Neural cell (in vitro differentiated cells): ENCODE results near the gene CCDC28A. TPM values are rescaled to one million over a fixed set of nuclear protein-coding genes. Genes with fewer than 3 reads are reported as not detected.
"Not testable (repeated sequence)": the region's sequence is repeated elsewhere in the genome, so short reads cannot be mapped to it uniquely, and the experiment has no call there.

Experiments used
- H2AFZ ChIP-seq: fragments of 200-600, 300-800 bp; sonication (generic), shearing (Covaris generic); 2 replicates; pipeline ENCODE4 v1.6.0; 2014; ENCODE audit warnings: low read depth, mild to moderate bottlenecking, antibody characterized with exemption, low read length, moderate library complexity
- H3F3A ChIP-seq: fragments of 200-600 bp; shearing (Covaris generic); 2 replicates; pipeline ENCODE4 v1.6.1; 2016; ENCODE audit warnings: mild to moderate bottlenecking, moderate library complexity, mixed read lengths, antibody characterized with exemption, low read length; ENCODE audit not compliant: insufficient read depth, poor library complexity, severe bottlenecking
- H3K27ac ChIP-seq: fragments of 200-600, 300-800 bp; sonication (generic), shearing (Covaris generic); 2 replicates; pipeline ENCODE4 v1.5.1; 2014; ENCODE audit warnings: mild to moderate bottlenecking, low read length, moderate library complexity
- H3K27me3 ChIP-seq: fragments of 300-800, 200-600 bp; sonication (generic), shearing (Covaris generic); 2 replicates; pipeline ENCODE4 v1.6.0; 2014; ENCODE audit warnings: mild to moderate bottlenecking, low read depth, low read length, moderate library complexity; ENCODE audit not compliant: insufficient read depth
- H3K36me3 ChIP-seq: fragments of 300-800, 200-600 bp; sonication (generic), shearing (Covaris generic); 2 replicates; pipeline ENCODE4 v1.5.1; 2014; ENCODE audit warnings: mild to moderate bottlenecking, antibody characterized with exemption, low read length, moderate library complexity; ENCODE audit not compliant: insufficient read depth
- H3K4me2 ChIP-seq: fragments of 300-800, 200-600 bp; sonication (generic), shearing (Covaris generic); 2 replicates; pipeline ENCODE4 v1.6.0; 2014; ENCODE audit warnings: mild to moderate bottlenecking, low read length
- H3K4me3 ChIP-seq: fragments of 300-800, 200-600 bp; sonication (generic), shearing (Covaris generic); 2 replicates; pipeline ENCODE4 v1.5.1; 2014; ENCODE audit warnings: mild to moderate bottlenecking, low read length, moderate library complexity
- H3K79me2 ChIP-seq: fragments of 200-600 bp; shearing (Covaris generic); replicated peaks from 2 replicates; pipeline ENCODE4 v1.6.0; 2014; ENCODE audit warnings: mild to moderate bottlenecking, low read length, moderate library complexity; ENCODE audit not compliant: insufficient read depth
- H3K9ac ChIP-seq: fragments of 300-800, 200-600 bp; sonication (generic), shearing (Covaris generic); 2 replicates; pipeline ENCODE4 v1.6.1; 2016; ENCODE audit warnings: mild to moderate bottlenecking, low read length, mixed read lengths
- H3K9me2 ChIP-seq: fragments of 200-600 bp; shearing (Covaris generic); 2 replicates; pipeline ENCODE4 v1.6.1; 2016; ENCODE audit warnings: mild to moderate bottlenecking, low read length, mixed read lengths; ENCODE audit not compliant: insufficient read depth
- H3K9me3 ChIP-seq: fragments of 200-600, 300-800 bp; sonication (generic), shearing (Covaris generic); 2 replicates; pipeline ENCODE4 v1.6.1; 2016; ENCODE audit warnings: mild to moderate bottlenecking, mixed run types, low read length, moderate library complexity, mixed read lengths
- H4K20me1 ChIP-seq: fragments of 200-600 bp; shearing (Covaris generic); 2 replicates; pipeline ENCODE4 v1.6.1; 2016; ENCODE audit warnings: mild to moderate bottlenecking, mixed run types; ENCODE audit not compliant: insufficient read depth
- EP300 ChIP-seq: fragments of 450-650 bp; conservative IDR thresholded peaks from 2 replicates; pipeline ENCODE4 v1.6.1; 2014; ENCODE audit warnings: antibody characterized with exemption, mild to moderate bottlenecking, moderate library complexity; ENCODE audit not compliant: poor library complexity, severe bottlenecking
- EZH2 ChIP-seq: fragments of 200-600, 300-800 bp; shearing (Covaris generic), sonication (generic); IDR thresholded peaks from 2 replicates; pipeline ENCODE4 v1.6.1; 2014; ENCODE audit warnings: antibody characterized with exemption, low read length, borderline replicate concordance, mild to moderate bottlenecking; ENCODE audit not compliant: insufficient read depth, poor library complexity, severe bottlenecking
- MXI1 ChIP-seq: fragments of 450-650 bp; conservative IDR thresholded peaks from 2 replicates; pipeline ENCODE4 v1.6.1; 2014; ENCODE audit warnings: antibody characterized with exemption, mild to moderate bottlenecking; ENCODE audit not compliant: poor library complexity, severe bottlenecking
- POLR2AphosphoS5 ChIP-seq: IDR thresholded peaks from 2 replicates; pipeline ENCODE4 v1.6.1; 2012
- RAD21 ChIP-seq: fragments of 450-650 bp; conservative IDR thresholded peaks from 2 replicates; pipeline ENCODE4 v1.6.1; 2014; ENCODE audit warnings: antibody characterized with exemption, mild to moderate bottlenecking, moderate library complexity
- SMC3 ChIP-seq: fragments of 450-650 bp; conservative IDR thresholded peaks from 2 replicates; pipeline ENCODE4 v1.6.1; 2014; ENCODE audit warnings: antibody characterized with exemption, mild to moderate bottlenecking, moderate library complexity; ENCODE audit not compliant: poor library complexity
- TAF1 ChIP-seq: IDR thresholded peaks from 2 replicates; pipeline ENCODE4 v1.6.1; 2012; ENCODE audit warnings: low read depth
- polyA plus RNA-seq: library from polyadenylated mRNA; depleted of rRNA; stranded (reverse); fragments of >200 nt; gene quantifications from 2 replicates; pipeline ENCODE4 v1.2.3, GENCODE V29; 2014
- TF ChIP-seq, protein P1 (sequence below): IDR thresholded peaks from 2 replicates; pipeline ENCODE4 v1.6.1; 2012; ENCODE audit warnings: borderline replicate concordance
- TF ChIP-seq, protein P2 (sequence below): fragments of 450-650 bp; IDR thresholded peaks from 2 replicates; pipeline ENCODE4 v1.5.1; 2014; ENCODE audit warnings: antibody characterized with exemption, mild to moderate bottlenecking, moderate library complexity; ENCODE audit not compliant: poor library complexity, severe bottlenecking

Gene CCDC28A
- polyA plus RNA-seq, 1 donor from 2014 or later: 10.6 TPM

DNA sequence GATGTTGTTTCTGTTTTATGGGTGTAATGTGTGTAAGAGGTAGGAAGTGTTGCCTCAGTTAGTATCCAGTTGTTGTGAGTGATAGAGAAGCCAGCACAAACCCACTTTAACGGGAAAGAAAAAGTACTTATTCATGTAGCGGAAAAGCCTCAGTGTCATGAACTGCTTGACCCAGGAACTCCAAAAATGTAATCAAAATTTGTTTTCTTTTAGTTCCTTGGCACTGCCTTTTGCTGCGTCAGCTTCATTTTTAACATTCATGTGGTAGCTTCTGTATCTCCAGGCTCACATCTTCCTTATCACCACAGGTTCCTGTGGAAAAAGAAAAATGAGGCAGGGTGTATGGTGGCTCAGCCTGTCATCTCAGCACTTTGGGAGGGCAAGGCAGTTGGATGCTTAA is 46.4 kb upstream of the CCDC28A start:
- Histone ChIP-seq H3K4me2 (no peak overlapping the region), H3K36me3 (no peaks in the 10 kb centered on the region), H2AFZ (no peak overlapping the region), H4K20me1 (no peaks in the 10 kb centered on the region), H3K9me3 (no peaks in the 10 kb centered on the region), H3K4me3 (no peak overlapping the region), H3K27me3 (no peaks in the 10 kb centered on the region), H3K9me2 (no peaks in the 10 kb centered on the region), H3K9ac (no peak overlapping the region), H3K79me2 (no peaks in the 10 kb centered on the region), H3K27ac (no peak overlapping the region), H3F3A (no peaks in the 10 kb centered on the region)
- TF ChIP-seq MXI1 (no peak), EZH2 (no peak), RAD21 (no peak), POLR2AphosphoS5 (no peak), TAF1 (no peak)
- TF ChIP-seq, protein P1, sequence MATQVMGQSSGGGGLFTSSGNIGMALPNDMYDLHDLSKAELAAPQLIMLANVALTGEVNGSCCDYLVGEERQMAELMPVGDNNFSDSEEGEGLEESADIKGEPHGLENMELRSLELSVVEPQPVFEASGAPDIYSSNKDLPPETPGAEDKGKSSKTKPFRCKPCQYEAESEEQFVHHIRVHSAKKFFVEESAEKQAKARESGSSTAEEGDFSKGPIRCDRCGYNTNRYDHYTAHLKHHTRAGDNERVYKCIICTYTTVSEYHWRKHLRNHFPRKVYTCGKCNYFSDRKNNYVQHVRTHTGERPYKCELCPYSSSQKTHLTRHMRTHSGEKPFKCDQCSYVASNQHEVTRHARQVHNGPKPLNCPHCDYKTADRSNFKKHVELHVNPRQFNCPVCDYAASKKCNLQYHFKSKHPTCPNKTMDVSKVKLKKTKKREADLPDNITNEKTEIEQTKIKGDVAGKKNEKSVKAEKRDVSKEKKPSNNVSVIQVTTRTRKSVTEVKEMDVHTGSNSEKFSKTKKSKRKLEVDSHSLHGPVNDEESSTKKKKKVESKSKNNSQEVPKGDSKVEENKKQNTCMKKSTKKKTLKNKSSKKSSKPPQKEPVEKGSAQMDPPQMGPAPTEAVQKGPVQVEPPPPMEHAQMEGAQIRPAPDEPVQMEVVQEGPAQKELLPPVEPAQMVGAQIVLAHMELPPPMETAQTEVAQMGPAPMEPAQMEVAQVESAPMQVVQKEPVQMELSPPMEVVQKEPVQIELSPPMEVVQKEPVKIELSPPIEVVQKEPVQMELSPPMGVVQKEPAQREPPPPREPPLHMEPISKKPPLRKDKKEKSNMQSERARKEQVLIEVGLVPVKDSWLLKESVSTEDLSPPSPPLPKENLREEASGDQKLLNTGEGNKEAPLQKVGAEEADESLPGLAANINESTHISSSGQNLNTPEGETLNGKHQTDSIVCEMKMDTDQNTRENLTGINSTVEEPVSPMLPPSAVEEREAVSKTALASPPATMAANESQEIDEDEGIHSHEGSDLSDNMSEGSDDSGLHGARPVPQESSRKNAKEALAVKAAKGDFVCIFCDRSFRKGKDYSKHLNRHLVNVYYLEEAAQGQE: no peak
- TF ChIP-seq, protein P2, sequence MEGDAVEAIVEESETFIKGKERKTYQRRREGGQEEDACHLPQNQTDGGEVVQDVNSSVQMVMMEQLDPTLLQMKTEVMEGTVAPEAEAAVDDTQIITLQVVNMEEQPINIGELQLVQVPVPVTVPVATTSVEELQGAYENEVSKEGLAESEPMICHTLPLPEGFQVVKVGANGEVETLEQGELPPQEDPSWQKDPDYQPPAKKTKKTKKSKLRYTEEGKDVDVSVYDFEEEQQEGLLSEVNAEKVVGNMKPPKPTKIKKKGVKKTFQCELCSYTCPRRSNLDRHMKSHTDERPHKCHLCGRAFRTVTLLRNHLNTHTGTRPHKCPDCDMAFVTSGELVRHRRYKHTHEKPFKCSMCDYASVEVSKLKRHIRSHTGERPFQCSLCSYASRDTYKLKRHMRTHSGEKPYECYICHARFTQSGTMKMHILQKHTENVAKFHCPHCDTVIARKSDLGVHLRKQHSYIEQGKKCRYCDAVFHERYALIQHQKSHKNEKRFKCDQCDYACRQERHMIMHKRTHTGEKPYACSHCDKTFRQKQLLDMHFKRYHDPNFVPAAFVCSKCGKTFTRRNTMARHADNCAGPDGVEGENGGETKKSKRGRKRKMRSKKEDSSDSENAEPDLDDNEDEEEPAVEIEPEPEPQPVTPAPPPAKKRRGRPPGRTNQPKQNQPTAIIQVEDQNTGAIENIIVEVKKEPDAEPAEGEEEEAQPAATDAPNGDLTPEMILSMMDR: no peak

DNA sequence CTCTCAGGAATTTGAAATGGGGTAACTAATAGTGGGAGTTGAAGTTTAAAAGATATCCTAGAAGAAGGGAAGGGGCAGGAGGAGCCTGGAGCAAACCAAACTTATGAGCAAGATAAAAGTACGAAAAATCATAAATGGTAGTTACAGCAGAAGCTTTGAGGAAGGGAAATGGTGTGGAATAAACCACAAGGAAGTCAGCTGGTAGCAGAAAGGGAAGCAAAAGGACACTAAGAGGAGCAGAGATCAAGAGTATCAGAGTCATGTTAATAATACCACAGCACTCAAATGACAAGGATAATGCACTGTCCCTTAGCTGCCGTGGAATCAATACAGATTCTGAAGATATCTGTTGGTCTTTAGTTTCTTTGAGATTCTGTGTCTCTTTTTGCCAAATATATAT is 44.9 kb upstream of the CCDC28A start:
- Histone ChIP-seq H4K20me1 (no peaks in the 10 kb centered on the region), H3K36me3 (no peaks in the 10 kb centered on the region), H3K4me3 (no peak overlapping the region), H3K9me3 (no peaks in the 10 kb centered on the region), H3K4me2 (no peak overlapping the region), H3F3A (no peaks in the 10 kb centered on the region), H3K9ac (no peak overlapping the region), H3K79me2 (no peaks in the 10 kb centered on the region), H3K27ac (no peak overlapping the region), H3K9me2 (no peaks in the 10 kb centered on the region), H2AFZ (no peak overlapping the region), H3K27me3 (no peaks in the 10 kb centered on the region)
- TF ChIP-seq RAD21 (no peak), TAF1 (no peak), EP300 (no peak), MXI1 (no peak), EZH2 (no peak), POLR2AphosphoS5 (no peak), SMC3 (no peak)
- TF ChIP-seq, protein P1: no peak
- TF ChIP-seq, protein P2: no peak

DNA sequence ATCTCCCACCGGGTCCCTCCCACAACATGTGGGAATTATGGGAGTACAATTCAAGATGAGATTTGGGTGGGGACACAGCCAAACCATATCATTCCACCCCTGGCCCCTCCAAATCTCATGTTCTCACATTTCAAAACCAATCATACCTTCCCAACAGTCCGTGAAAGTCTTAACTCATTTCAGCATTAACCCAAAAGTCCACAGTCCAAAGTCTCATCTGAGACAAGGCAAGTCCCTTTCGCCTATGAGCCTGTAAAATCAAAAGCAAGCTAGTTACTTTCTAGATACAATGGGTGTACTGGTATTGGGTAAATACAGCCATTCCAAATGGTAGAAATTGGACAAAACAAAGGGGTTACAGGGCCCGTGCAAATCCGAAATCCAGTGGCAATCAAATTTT is 43.5 kb upstream of the CCDC28A start:
- H3F3A ChIP-seq, H3K9ac ChIP-seq, H3K27me3 ChIP-seq, H3K4me2 ChIP-seq, H3K36me3 ChIP-seq, H4K20me1 ChIP-seq, H3K27ac ChIP-seq, H3K9me3 ChIP-seq, H3K79me2 ChIP-seq, H3K9me2 ChIP-seq, H3K4me3 ChIP-seq, H2AFZ ChIP-seq: not testable (repeated sequence)
